Keratinocyte (primary cell): Measurements from ENCODE around the gene UBAP1.
"Not testable (repeated sequence)": the region's sequence is repeated elsewhere in the genome, so short reads cannot be mapped to it uniquely, and the experiment has no call there.

Experiments
- CTCF ChIP-seq, 3 experiments: IDR thresholded peaks in 1 of 3; conservative IDR thresholded peaks in 1 of 3; optimal IDR thresholded peaks in 1 of 3; 2 replicates in 2 of 3; 3 replicates in 1 of 3; pipeline versions ENCODE3 to v1.5.1; 2011; ENCODE audit warnings: low read length in 3 of 3, mild to moderate bottlenecking in 3 of 3, moderate library complexity in 2 of 3, control low read depth in 1 of 3, inconsistent platforms in 1 of 3; ENCODE audit not compliant: insufficient read depth in 2 of 3; ENCODE audit errors: extremely low read depth in 1 of 3
- EZH2 ChIP-seq: IDR thresholded peaks from one replicate; pipeline ENCODE4 v1.6.1; 2012; ENCODE audit warnings: inconsistent platforms, mild to moderate bottlenecking, low read length, moderate library complexity

DNA sequence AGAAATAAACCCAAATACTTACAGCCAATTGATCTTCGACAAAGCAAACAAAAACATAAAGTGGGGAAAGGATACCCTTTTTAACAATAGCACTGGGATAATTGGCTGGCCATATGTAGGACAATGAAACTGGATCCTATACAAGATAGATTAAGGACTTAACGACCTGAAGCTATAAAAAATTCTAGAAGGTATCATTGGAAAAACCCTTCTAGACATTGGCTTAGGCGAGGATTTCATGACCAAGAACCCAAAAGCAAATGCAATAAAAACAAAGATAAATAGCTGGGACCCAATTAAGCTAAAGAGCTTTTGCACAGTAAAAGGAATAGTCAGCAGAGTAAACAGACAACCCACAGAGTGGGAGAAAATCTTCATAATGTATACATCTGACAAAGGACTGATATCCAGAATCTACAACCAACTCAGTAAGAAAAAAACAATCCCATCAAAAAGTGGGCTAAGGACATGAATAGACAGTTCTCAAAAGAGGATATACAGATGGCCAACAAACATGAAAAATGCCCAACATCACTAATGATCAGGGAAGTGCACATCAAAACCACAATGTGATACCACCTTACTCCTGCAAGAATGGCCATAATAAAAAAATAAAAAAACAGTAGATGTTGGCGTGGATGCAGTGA, 35.6 kb downstream of the UBAP1 start:
- TF ChIP-seq CTCF (optimal IDR thresholded peaks at IDR 0.05 in 1 of 3, IDR thresholded peaks at IDR 0.05 in 1 of 3, conservative IDR thresholded peaks at IDR 0.05 in 1 of 3; ENCODE audit: extremely low read depth in 1 of 3, insufficient read depth in 2 of 3, low read length in 3 of 3); EZH2: not testable (repeated sequence)
